Neural progenitor cell (in vitro differentiated cells): ENCODE results near the gene SIPA1L2.

Source experiments
- EZH2 ChIP-seq: fragments of 200-600 bp; sonication (generic); IDR thresholded peaks from 2 replicates; pipeline ENCODE4 v1.6.1; 2017; ENCODE audit warnings: antibody characterized with exemption, mild to moderate bottlenecking, moderate library complexity
- EZH2phosphoT487 ChIP-seq: fragments of 200-600 bp; sonication (generic); IDR thresholded peaks from 2 replicates; pipeline ENCODE4 v1.6.1; 2017; ENCODE audit warnings: antibody characterized with exemption
- TF ChIP-seq, protein P1 (sequence below): fragments of 200-600 bp; sonication (generic); IDR thresholded peaks from 2 replicates; pipeline ENCODE4 v1.5.1; 2017; ENCODE audit warnings: antibody characterized with exemption, mild to moderate bottlenecking

GRCh38 chr1:232597721-232598120 is 32.2 kb downstream of the SIPA1L2 start:
- TF ChIP-seq, protein P1, sequence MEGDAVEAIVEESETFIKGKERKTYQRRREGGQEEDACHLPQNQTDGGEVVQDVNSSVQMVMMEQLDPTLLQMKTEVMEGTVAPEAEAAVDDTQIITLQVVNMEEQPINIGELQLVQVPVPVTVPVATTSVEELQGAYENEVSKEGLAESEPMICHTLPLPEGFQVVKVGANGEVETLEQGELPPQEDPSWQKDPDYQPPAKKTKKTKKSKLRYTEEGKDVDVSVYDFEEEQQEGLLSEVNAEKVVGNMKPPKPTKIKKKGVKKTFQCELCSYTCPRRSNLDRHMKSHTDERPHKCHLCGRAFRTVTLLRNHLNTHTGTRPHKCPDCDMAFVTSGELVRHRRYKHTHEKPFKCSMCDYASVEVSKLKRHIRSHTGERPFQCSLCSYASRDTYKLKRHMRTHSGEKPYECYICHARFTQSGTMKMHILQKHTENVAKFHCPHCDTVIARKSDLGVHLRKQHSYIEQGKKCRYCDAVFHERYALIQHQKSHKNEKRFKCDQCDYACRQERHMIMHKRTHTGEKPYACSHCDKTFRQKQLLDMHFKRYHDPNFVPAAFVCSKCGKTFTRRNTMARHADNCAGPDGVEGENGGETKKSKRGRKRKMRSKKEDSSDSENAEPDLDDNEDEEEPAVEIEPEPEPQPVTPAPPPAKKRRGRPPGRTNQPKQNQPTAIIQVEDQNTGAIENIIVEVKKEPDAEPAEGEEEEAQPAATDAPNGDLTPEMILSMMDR = no peak
- TF ChIP-seq EZH2phosphoT487 (no peak), EZH2 (no peak)
